ENCODE data around the gene MIEF1.

The MIEF1 gene

GRCh38 chr22:39563571-39564428 is 61.7 kb downstream of the MIEF1 start:
- DNase-seq, result no peak

- DNase-seq, result no peak
Measured at GRCh38 chr22:39565414-39565944, 63.4 kb downstream of the MIEF1 start.

GRCh38 chr22:39567135-39567946 is 65.3 kb downstream of the MIEF1 start:
- no peak for DNase-seq
